IPS-18a (cell line): ENCODE results near the gene SLC25A41.

Experiments used
- H3K27ac ChIP-seq: one replicate; pipeline ENCODE4 v1.5.1; 2013; ENCODE audit warnings: low read length
- H3K27me3 ChIP-seq: one replicate; pipeline ENCODE4 v1.6.1; 2013; ENCODE audit warnings: mild to moderate bottlenecking, low read length; ENCODE audit not compliant: control insufficient read depth, insufficient read depth
- H3K36me3 ChIP-seq: one replicate; pipeline ENCODE4 v1.6.1; 2013; ENCODE audit warnings: low read depth, low read length; ENCODE audit not compliant: control insufficient read depth
- H3K4me1 ChIP-seq: one replicate; pipeline ENCODE4 v1.6.1; 2013; ENCODE audit warnings: low read depth, low read length; ENCODE audit not compliant: control insufficient read depth
- H3K4me3 ChIP-seq: one replicate; pipeline ENCODE4 v1.5.1; 2013; ENCODE audit warnings: low read length
- H3K9ac ChIP-seq: one replicate; pipeline ENCODE4 v1.6.1; 2013; ENCODE audit warnings: mild to moderate bottlenecking, low read length, moderate library complexity
- H3K9me3 ChIP-seq: one replicate; pipeline ENCODE4 v1.6.1; 2013; ENCODE audit warnings: low read depth, low read length; ENCODE audit not compliant: control insufficient read depth

Gene SLC25A41

GRCh38 chr19:6376512-6377190, 56.9 kb downstream of the SLC25A41 start:
- Histone ChIP-seq H3K27ac (no peak overlapping the region), H3K9me3 (no peaks in the 10 kb centered on the region), H3K9ac (no peak overlapping the region), H3K27me3 (no peaks in the 10 kb centered on the region), H3K4me1 (no peaks in the 10 kb centered on the region), H3K4me3 (no peak overlapping the region), H3K36me3 (peaks cover 20% of the 10 kb centered on the region)
